ENCODE results near the gene POTEH.
"Not testable (repeated sequence)": the region's sequence is repeated elsewhere in the genome, so short reads cannot be mapped to it uniquely, and the experiment has no call there.

Gene POTEH

GRCh38 chr22:15689749-15690125 lies at the start of gene POTEH:
TSS of gene POTEH (plus strand) at chr22:15690026. CDS start at chr22:15690078, 52 bp downstream.
- DNase-seq (ENCODE audit: low spot score), result not testable (repeated sequence)

- not testable (repeated sequence) for DNase-seq (ENCODE audit: low spot score)
Measured at GRCh38 chr22:15642288-15642861, 47.5 kb upstream of the POTEH start.

GRCh38 chr22:15651954-15652353 lies 37.9 kb upstream of the POTEH start:
- not testable (repeated sequence) for DNase-seq (ENCODE audit: low spot score)

- DNase-seq (ENCODE audit: low spot score), result not testable (repeated sequence)
Measured at GRCh38 chr22:15652738-15653137, 37.1 kb upstream of the POTEH start.

- not testable (repeated sequence) for DNase-seq (ENCODE audit: low spot score)
Measured at GRCh38 chr22:15653241-15653640, 36.6 kb upstream of the POTEH start.

GRCh38 chr22:15661102-15661501 lies 28.7 kb upstream of the POTEH start:
- not testable (repeated sequence) for DNase-seq (ENCODE audit: low spot score)

- DNase-seq (ENCODE audit: low spot score), result not testable (repeated sequence)
Measured at GRCh38 chr22:15664682-15665081, 25.1 kb upstream of the POTEH start.

- not testable (repeated sequence) for DNase-seq (ENCODE audit: low spot score)
Measured at GRCh38 chr22:15665478-15665877, 24.3 kb upstream of the POTEH start.

- DNase-seq (ENCODE audit: low spot score), result not testable (repeated sequence)
Measured at GRCh38 chr22:15669430-15669829, 20.4 kb upstream of the POTEH start.

GRCh38 chr22:15679702-15680101 lies 10.1 kb upstream of the POTEH start:
- DNase-seq (ENCODE audit: low spot score), result not testable (repeated sequence)

GRCh38 chr22:15684115-15684514 lies 5.7 kb upstream of the POTEH start:
- DNase-seq (ENCODE audit: low spot score), result not testable (repeated sequence)

GRCh38 chr22:15684695-15685094 lies 5.1 kb upstream of the POTEH start:
- not testable (repeated sequence) for DNase-seq (ENCODE audit: low spot score)

GRCh38 chr22:15685641-15686040 lies 4.2 kb upstream of the POTEH start:
- DNase-seq (ENCODE audit: low spot score), result not testable (repeated sequence)

GRCh38 chr22:15687086-15687485 lies 2.7 kb upstream of the POTEH start:
- not testable (repeated sequence) for DNase-seq (ENCODE audit: low spot score)

- DNase-seq (ENCODE audit: low spot score), result not testable (repeated sequence)
Measured at GRCh38 chr22:15687676-15688075, 2.1 kb upstream of the POTEH start.

- DNase-seq (ENCODE audit: low spot score), result not testable (repeated sequence)
Measured at GRCh38 chr22:15688090-15688489, 1.7 kb upstream of the POTEH start.

- DNase-seq (ENCODE audit: low spot score), result not testable (repeated sequence)
Measured at GRCh38 chr22:15689012-15689748, 646 bp upstream of the POTEH start.

- DNase-seq (ENCODE audit: low spot score), result not testable (repeated sequence)
Measured at GRCh38 chr22:15713600-15713999, 23.8 kb downstream of the POTEH start.

GRCh38 chr22:15714125-15714524 lies 24.3 kb downstream of the POTEH start:
- not testable (repeated sequence) for DNase-seq (ENCODE audit: low spot score)

GRCh38 chr22:15721884-15722283 lies 32.1 kb downstream of the POTEH start:
- DNase-seq (ENCODE audit: low spot score), result not testable (repeated sequence)

- DNase-seq (ENCODE audit: low spot score), result not testable (repeated sequence)
Measured at GRCh38 chr22:15729209-15729917, 39.5 kb downstream of the POTEH start.

GRCh38 chr22:15731023-15731422 lies 41.2 kb downstream of the POTEH start:
- not testable (repeated sequence) for DNase-seq (ENCODE audit: low spot score)

GRCh38 chr22:15734411-15734810 lies 44.6 kb downstream of the POTEH start:
- not testable (repeated sequence) for DNase-seq (ENCODE audit: low spot score)
